Vagina (tissue), 2 donors: Measurements from ENCODE around the gene CACNA2D4. TPM values are rescaled to one million over a fixed set of nuclear protein-coding genes. Genes with fewer than 3 reads are reported as not detected.

Source experiments
- DNase-seq, 2 donors: peaks; one replicate each; pipeline ENCODE4 v3.0.0-alpha.2; 2017; ENCODE audit errors: extremely low spot score in 2 of 2
- H3K27ac ChIP-seq: fragments of 200-600 bp; sonication (generic); one replicate; pipeline ENCODE4 v1.5.1; 2019
- H3K27me3 ChIP-seq: fragments of 200-600 bp; sonication (generic); one replicate; pipeline ENCODE4 v1.5.1; 2019
- H3K36me3 ChIP-seq, 2 donors: fragments of 200-600 bp; sonication (generic); one replicate each; pipeline ENCODE4 v1.5.1; 2017 to 2019
- H3K4me1 ChIP-seq: fragments of 200-600 bp; sonication (generic); one replicate; pipeline ENCODE4 v1.5.1; 2019
- H3K4me3 ChIP-seq, 2 donors: fragments of 200-600 bp; sonication (generic); 1 replicate in 1 of 2; 2 replicates in 1 of 2; pipeline ENCODE4 v1.5.1; 2016 to 2019
- H3K9me3 ChIP-seq: fragments of 200-600 bp; sonication (generic); one replicate; pipeline ENCODE4 v1.5.1; 2019
- CTCF ChIP-seq, 3 experiments: fragments of 450-650 bp in 2 of 3; fragments of 200-600 bp in 1 of 3; sonication (generic) in 1 of 3; IDR thresholded peaks; one replicate each; pipeline ENCODE4 v1.5.1; 2017 to 2019; ENCODE audit warnings: antibody characterized with exemption in 3 of 3, mild to moderate bottlenecking in 2 of 3, moderate library complexity in 2 of 3
- POLR2A ChIP-seq, 2 donors: fragments of 450-650 bp; IDR thresholded peaks; one replicate each; pipeline ENCODE4 v1.6.1; 2017; ENCODE audit warnings: antibody characterized with exemption in 2 of 2, mild to moderate bottlenecking in 2 of 2, moderate library complexity in 2 of 2
- POLR2AphosphoS5 ChIP-seq, 2 donors: sonication (generic); formaldehyde crosslinking; IDR thresholded peaks; one replicate each; pipeline ENCODE4 v1.9.0; 2017; ENCODE audit warnings: antibody characterized with exemption in 2 of 2, mild to moderate bottlenecking in 2 of 2, low read depth in 1 of 2; ENCODE audit not compliant: insufficient read depth in 1 of 2
- intact Hi-C: fragments of 100-400 bp; cut with DNase I; formaldehyde crosslinking; loops from one replicate; pipeline ENCODE4 v1.15.1; 2023
- total RNA-seq: library from RNA; depleted of rRNA; stranded (reverse); fragments of >200 nt; gene quantifications from one replicate; pipeline ENCODE4 v1.2.3, GENCODE V29; 2016

Gene CACNA2D4
- total RNA-seq, 1 donor from 2014 or later, result 2.2 TPM

- no peak for TF ChIP-seq POLR2AphosphoS5 (IDR thresholded peaks at IDR 0.05; ENCODE audit: insufficient read depth in 1 of 2, low read depth in 1 of 2)
- Histone ChIP-seq H3K4me1 (no peaks in the 10 kb centered on the region), H3K36me3 (no peaks in the 10 kb centered on the region), H3K27ac (no peak overlapping the region), H3K27me3 (no peaks in the 10 kb centered on the region), H3K9me3 (no peaks in the 10 kb centered on the region), H3K4me3 (no peak overlapping the region)
- DNase-seq, result no peak
- intact Hi-C loops, result no loop called here
Measured at GRCh38 chr12:1910468-1910867, 8.0 kb downstream of the CACNA2D4 start.

GRCh38 chr12:1908758-1909157 is 9.7 kb downstream of the CACNA2D4 start:
- H3K4me1 ChIP-seq, result no peaks in the 10 kb centered on the region
- intact Hi-C loops, result no loop called here
- no peaks in the 10 kb centered on the region for H3K27me3 ChIP-seq
- H3K27ac ChIP-seq, result no peak overlapping the region
- no peaks in the 10 kb centered on the region for H3K9me3 ChIP-seq
- no peak overlapping the region for H3K4me3 ChIP-seq
- H3K36me3 ChIP-seq, result no peaks in the 10 kb centered on the region
- DNase-seq, result no peak
- TF ChIP-seq POLR2A (IDR thresholded peaks at IDR 0.05) (no peak), CTCF (IDR thresholded peaks at IDR 0.05) (no peak), POLR2AphosphoS5 (IDR thresholded peaks at IDR 0.05; ENCODE audit: insufficient read depth in 1 of 2, low read depth in 1 of 2) (no peak)

GRCh38 chr12:1907652-1908611 is 10.5 kb downstream of the CACNA2D4 start:
- Histone ChIP-seq H3K4me3 (no peak overlapping the region), H3K4me1 (no peaks in the 10 kb centered on the region), H3K9me3 (no peaks in the 10 kb centered on the region), H3K27ac (no peak overlapping the region), H3K27me3 (no peaks in the 10 kb centered on the region), H3K36me3 (no peaks in the 10 kb centered on the region)
- no peak for TF ChIP-seq CTCF (IDR thresholded peaks at IDR 0.05)
- no peak for TF ChIP-seq POLR2A (IDR thresholded peaks at IDR 0.05)
- no peak for TF ChIP-seq POLR2AphosphoS5 (IDR thresholded peaks at IDR 0.05; ENCODE audit: insufficient read depth in 1 of 2, low read depth in 1 of 2)
- intact Hi-C loops, result no loop called here
- DNase-seq, result peak in 1 of 2 donors; percentile 76

GRCh38 chr12:1906579-1906978 is 11.9 kb downstream of the CACNA2D4 start:
- Histone ChIP-seq H3K27ac (no peak overlapping the region), H3K27me3 (no peaks in the 10 kb centered on the region), H3K4me3 (no peak overlapping the region), H3K9me3 (no peaks in the 10 kb centered on the region), H3K36me3 (no peaks in the 10 kb centered on the region), H3K4me1 (no peaks in the 10 kb centered on the region)
- intact Hi-C loops, result no loop called here
- no peak for TF ChIP-seq POLR2A (IDR thresholded peaks at IDR 0.05)
- TF ChIP-seq CTCF (IDR thresholded peaks at IDR 0.05), result no peak
- TF ChIP-seq POLR2AphosphoS5 (IDR thresholded peaks at IDR 0.05; ENCODE audit: insufficient read depth in 1 of 2, low read depth in 1 of 2), result no peak
- no peak for DNase-seq

GRCh38 chr12:1904875-1905274 is 13.6 kb downstream of the CACNA2D4 start:
- H3K4me3 ChIP-seq, result no peak overlapping the region
- no peak for DNase-seq
- H3K36me3 ChIP-seq, result no peaks in the 10 kb centered on the region
- H3K4me1 ChIP-seq, result no peaks in the 10 kb centered on the region
- intact Hi-C loops, result no loop called here
- H3K27me3 ChIP-seq, result no peaks in the 10 kb centered on the region
- no peak overlapping the region for H3K27ac ChIP-seq
- TF ChIP-seq CTCF (IDR thresholded peaks at IDR 0.05) (no peak), POLR2A (IDR thresholded peaks at IDR 0.05) (no peak), POLR2AphosphoS5 (IDR thresholded peaks at IDR 0.05; ENCODE audit: insufficient read depth in 1 of 2, low read depth in 1 of 2) (no peak)
- no peaks in the 10 kb centered on the region for H3K9me3 ChIP-seq
